ENCODE results near the gene CTCF.

The CTCF gene

DNA sequence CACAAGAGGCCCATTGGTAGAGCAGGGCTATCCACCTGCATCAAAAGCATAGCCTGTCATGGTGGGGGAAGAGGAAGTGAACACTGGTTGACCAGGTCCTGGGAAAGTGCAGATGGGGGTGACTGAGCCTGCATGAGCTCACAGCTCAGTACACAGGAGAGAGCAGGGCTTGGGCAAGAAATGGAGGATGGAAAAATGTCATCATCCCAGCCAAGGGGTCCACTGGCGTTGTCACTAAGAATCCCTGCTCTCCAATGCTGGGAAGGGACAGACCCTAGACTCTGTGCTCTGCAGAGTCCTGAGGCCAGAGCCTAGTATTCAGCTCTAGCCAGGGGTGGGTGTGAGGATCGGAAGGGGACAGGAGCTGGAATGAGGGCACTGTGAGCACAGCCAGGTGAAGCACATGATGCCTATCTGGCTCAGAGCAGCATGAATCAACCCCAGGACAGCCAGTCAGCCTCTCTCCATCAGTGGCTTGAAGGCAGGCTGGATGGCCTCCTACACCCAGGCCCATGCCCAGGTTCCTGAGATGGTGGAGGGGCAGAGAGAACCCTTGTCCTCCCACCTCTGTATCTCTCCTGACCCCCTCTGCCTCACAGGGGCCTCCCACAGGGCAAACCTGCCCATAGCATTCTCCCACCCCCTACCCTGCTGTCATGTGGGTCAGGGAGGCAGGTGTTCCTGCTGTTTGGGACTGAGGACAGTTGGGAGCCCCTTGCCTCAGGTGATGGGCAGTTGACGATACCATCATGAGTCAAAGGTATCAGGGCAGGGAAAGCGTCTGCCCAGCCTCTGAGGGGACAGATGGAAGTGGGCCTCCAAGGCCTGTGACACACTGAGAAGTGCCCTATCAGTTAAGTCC is 13.8 kb upstream of the CTCF start:
- no peak for DNase-seq (ENCODE audit: low read depth)

GRCh38 chr16:67549240-67549639 is 13.1 kb upstream of the CTCF start:
- no peak for DNase-seq (ENCODE audit: low read depth)

GRCh38 chr16:67549936-67550335 is 12.4 kb upstream of the CTCF start:
- DNase-seq (ENCODE audit: low read depth): no peak

GRCh38 chr16:67551091-67551490 is 11.2 kb upstream of the CTCF start:
- no peak for DNase-seq (ENCODE audit: low read depth)

GRCh38 chr16:67551972-67552371 is 10.4 kb upstream of the CTCF start:
- no peak for DNase-seq (ENCODE audit: low read depth)

DNA sequence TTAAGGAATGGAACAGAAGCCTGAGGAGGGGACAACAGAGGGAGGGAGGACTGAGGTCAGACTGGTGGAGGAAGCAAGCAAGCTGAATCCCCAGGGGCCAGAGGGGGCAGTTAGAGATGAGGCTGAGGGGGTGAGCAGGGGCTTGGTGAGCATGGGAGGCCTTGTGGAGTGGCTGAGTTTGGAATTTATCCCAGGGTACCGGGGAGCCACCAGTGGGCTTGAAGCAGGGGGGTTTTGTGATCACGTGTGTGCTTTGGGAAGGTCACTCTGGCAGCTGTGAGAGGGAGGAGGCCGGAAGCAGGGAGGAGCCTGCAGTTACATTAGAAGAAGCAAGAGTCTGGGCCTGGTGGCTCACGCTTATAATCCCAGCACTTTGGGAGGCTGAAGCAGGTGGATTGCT is 9.8 kb upstream of the CTCF start:
- DNase-seq (ENCODE audit: low read depth): no peak

DNA sequence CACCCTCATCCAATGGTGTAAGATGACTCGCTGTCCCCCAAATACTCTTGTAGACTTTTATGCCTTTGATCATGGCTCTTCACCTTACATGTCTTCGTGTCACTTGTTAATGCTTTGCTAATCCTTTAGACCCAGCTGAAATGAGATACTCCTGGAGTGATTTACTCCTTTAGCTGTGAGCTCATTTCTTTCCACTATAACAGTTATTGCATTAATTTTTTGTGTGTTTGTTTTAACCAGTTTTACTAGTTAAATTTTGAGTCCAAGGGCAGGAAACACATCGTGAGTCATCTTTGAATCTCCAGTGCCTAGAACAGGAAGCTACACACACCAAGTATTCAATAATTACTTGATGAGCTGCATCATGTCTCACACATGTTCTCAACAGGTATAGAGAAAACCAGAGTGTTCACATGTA is 6.5 kb upstream of the CTCF start:
- DNase-seq (ENCODE audit: low read depth): no peak

GRCh38 chr16:67558859-67559258 is 3.5 kb upstream of the CTCF start:
- DNase-seq (ENCODE audit: low read depth): no peak

- DNase-seq (ENCODE audit: low read depth): no peak
Observed at GRCh38 chr16:67560827-67561342, 1.4 kb upstream of the CTCF start.

- DNase-seq (ENCODE audit: low read depth): no peak
Observed at GRCh38 chr16:67561501-67561823, 864 bp upstream of the CTCF start.

DNA sequence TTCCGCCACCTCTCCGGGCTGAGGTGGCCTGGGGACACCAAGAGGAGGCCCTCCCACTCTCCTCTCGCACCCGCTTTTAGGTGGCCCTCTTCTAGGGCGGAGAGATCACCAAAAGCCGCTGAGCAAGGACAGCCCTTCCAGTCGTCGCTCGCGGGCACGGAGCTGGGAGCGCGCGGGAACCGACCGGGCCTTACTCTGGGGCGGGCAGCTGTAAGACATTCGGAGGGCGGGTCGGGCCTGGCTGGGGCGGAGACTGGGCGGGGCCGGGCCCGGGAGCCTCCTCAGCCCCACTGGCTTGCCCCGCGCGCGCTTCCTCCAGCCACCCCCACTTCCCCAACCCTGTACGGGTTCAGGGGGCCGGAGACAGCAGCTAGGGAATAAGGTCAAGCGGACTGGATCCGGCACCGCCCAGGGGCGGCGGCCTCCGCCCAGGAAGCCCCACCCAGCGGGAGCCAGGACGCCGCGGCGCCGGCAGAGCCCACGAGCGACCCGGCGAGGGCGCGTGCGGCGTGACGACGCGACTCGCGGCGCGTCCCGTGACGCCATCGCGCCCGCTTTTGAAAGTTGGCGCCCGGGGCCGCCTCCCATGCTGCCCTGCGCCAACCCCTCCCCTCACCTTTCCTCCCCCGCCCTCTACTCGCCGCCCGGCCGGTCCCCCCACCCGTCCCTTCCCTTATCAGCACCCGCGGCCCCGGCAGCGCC is 351 bp upstream of the CTCF start:
- DNase-seq (ENCODE audit: low read depth): peak; percentile 96

DNA sequence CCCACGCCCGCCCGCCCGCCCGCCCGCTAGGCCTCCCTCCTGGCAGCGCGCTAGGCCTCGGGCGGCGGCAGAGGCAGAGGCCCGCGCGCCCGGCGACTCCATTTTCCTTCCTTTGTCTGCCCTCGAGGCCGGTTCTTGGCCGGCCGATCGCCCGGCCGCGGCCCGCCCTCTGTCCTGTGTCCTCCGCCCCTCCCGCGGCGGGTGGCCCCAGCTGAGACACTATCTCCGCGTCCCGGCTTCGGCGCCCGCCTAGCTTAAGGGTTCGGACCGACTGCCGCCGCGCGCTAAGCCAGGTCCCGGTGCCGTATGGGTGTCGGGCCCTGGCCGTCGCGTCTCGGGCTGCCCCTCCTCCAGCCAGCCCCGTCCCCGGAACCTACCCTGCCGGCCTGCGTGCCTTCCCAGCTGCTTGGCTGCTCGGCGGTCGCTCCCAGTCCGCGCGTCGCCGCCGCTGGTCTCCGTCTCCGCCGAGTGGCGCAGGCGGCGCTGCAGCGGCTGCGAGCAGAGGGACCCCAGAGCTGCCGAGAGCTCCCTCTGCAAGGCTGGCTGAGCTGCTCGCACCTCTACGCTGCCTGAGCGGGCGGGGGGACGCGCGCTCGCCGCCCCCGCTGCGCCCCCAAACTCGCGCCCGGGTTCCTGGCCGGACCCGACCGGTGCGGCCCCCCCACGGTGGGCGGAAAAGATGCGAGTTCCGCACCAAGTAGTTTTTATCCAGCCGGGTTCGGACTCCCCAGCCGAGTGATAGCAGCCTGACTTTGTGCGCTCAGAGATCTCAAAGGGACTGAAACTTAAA is 787 bp downstream of the CTCF start:
- peak; percentile 52 for DNase-seq (ENCODE audit: low read depth)

- DNase-seq (ENCODE audit: low read depth): no peak
Observed at GRCh38 chr16:67563708-67564468, 1.6 kb downstream of the CTCF start.

DNA sequence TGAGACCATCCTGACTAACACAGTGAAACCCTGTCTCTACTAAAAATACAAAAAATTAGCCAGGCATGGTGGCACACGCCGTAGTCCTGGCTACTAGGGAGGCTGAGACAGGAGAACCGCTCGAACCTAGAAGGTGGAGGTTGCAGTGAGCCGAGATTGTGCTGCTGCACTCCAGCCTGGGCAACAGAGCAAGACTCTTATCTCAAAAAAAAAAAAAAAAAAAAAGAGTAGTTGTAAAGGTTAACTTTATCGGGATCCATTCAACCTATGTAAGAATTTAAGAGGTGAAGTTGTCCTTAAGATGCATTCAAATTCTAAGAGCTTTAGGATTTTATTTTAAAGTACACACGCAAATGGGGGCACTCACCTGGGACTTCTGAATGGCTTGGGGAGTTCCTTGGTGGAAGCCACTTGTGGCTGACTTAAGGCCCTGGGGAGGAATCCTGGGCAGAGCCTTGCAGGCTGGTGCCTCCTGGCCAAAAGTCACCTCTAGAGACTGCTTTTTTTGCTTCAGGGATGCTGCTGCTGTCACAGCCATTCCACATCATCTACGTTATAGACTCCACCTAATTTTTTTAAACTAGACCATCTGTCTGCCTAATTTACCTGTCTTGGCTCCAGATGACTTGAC is 3.3 kb downstream of the CTCF start:
- DNase-seq (ENCODE audit: low read depth): no peak

- DNase-seq (ENCODE audit: low read depth): no peak
Observed at GRCh38 chr16:67571464-67571863, 9.1 kb downstream of the CTCF start.

- DNase-seq (ENCODE audit: low read depth): no peak
Observed at GRCh38 chr16:67571981-67572431, 9.7 kb downstream of the CTCF start.

GRCh38 chr16:67579686-67580085 is 17.4 kb downstream of the CTCF start:
- DNase-seq (ENCODE audit: low read depth): no peak

GRCh38 chr16:67580202-67580601 is 17.9 kb downstream of the CTCF start:
- no peak for DNase-seq (ENCODE audit: low read depth)

DNA sequence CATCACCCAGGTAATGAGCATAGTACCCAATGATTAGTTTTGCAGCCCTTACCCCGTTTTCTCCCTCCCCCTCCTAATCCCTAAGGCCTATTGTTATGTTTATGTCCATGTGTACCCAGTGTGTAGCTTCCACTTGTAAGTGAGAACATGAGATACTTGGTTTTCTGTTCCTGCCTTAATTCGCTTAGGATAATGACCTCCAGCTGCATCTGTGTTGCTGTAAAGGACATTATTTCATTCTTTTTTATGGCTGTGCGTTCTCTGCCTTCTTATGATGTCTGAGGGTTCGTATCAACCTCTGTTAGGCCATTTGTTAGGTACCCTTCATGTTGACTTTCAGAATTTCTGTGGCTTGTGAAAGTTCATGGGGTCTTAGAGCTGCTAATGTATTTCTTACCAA is 31.0 kb downstream of the CTCF start:
- no peak for DNase-seq (ENCODE audit: low read depth)

DNA sequence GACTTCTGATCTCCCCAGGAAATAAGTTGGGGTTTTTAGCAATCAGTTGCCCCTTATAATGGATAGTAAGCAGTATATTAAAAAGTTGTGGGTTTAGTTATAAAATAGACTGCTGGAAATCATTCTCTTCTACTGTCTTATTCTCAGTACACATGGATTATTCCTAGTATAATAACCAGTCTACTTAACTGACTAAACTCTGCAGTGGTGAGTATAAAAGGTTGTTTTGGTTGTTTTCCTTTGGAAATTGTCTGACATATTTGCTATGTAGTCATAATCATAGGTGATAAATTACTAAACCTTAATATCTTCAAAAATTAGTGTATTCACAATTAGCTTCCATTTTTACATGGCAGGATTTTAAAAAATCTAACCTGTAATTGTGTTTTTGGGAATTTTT is 31.4 kb downstream of the CTCF start:
- no peak for DNase-seq (ENCODE audit: low read depth)

DNA sequence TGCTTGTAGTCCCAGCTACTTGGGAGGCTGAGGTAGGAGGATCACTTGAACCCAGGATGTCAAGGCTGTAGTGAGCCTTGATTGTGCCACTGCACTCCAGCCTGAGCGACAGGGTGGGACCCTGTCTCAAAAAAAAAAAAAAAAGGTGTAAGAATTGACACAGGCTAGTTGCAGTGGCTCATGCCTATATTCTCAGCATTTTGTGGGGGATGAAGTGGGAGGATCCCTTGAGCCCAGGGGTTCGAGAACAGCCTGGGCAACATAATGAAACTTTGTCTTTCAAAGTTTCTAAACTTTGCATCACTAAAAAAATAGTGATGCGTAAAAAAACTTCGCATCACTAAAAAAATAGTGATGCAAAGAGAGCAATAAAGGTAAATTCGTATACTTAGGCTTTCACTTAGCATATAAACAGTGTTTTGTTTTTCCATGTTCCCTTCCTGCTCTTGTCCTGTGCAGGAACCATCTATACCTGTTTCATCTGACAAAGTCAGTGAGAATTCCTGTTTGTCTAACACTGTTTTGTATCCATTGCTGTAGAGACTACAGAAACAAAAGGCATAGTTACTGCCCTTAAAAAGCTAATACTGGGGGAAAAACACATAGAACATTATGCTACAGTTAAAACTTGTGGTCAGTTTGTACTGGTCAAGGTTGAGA is 32.1 kb downstream of the CTCF start:
- no peak for DNase-seq (ENCODE audit: low read depth)

All from activated T-helper 1 cell treated with Interleukin-2 at 50 U/mL for 16 hours (primary cell).